Erythroblast (primary cell): Measurements from ENCODE around the gene PLOD1.
"Not testable (repeated sequence)": the region's sequence is repeated elsewhere in the genome, so short reads cannot be mapped to it uniquely, and the experiment has no call there.

ENCODE experiments used
- DNase-seq, 2 experiments: peaks; one replicate each; lab custom pipeline; 2025; lab: John Stamatoyannopoulos, UW
- GATA1 ChIP-seq: IDR thresholded peaks from 2 replicates; pipeline ENCODE4 v1.6.1; 2011; ENCODE audit warnings: low read depth, mild to moderate bottlenecking, control low read depth, low read length, moderate library complexity
- POLR2A ChIP-seq: IDR thresholded peaks from 2 replicates; pipeline ENCODE4 v1.6.1; 2011; ENCODE audit warnings: mild to moderate bottlenecking, low read length

Gene PLOD1

GRCh38 chr1:11904978-11905377 is 29.5 kb upstream of the PLOD1 start:
- TF ChIP-seq GATA1 (no peak), POLR2A (no peak)
- no peak for DNase-seq

- DNase-seq = no peak
- TF ChIP-seq GATA1 (no peak), POLR2A (no peak)
Observed at GRCh38 chr1:11906870-11907269, 27.6 kb upstream of the PLOD1 start.

- TF ChIP-seq POLR2A (no peak), GATA1 (no peak)
Observed at GRCh38 chr1:11907275-11908094, 27.0 kb upstream of the PLOD1 start.

GRCh38 chr1:11908095-11908675 is 26.3 kb upstream of the PLOD1 start:
- DNase-seq = peak; percentile 95
- TF ChIP-seq GATA1 (no peak), POLR2A (peak; percentile 100)

More at GRCh38 chr1:11907275-11908094, 27.0 kb upstream of the PLOD1 start:
- peak; percentile 97 for DNase-seq

- peak in 1 of 2 experiments; percentile 16 for DNase-seq
Observed at GRCh38 chr1:11910914-11911228, 23.6 kb upstream of the PLOD1 start.

- no peak for TF ChIP-seq POLR2A
- TF ChIP-seq GATA1 = no peak
- DNase-seq = no peak
Observed at GRCh38 chr1:11912000-11912399, 22.5 kb upstream of the PLOD1 start.

GRCh38 chr1:11912482-11913216 is 21.9 kb upstream of the PLOD1 start:
- DNase-seq = not testable (repeated sequence)

- DNase-seq = no peak
- TF ChIP-seq GATA1 = no peak
- no peak for TF ChIP-seq POLR2A
Observed at GRCh38 chr1:11913291-11913690, 21.2 kb upstream of the PLOD1 start.

GRCh38 chr1:11914024-11914423 is 20.5 kb upstream of the PLOD1 start:
- DNase-seq = no peak
- TF ChIP-seq POLR2A (no peak), GATA1 (no peak)

GRCh38 chr1:11918799-11919519 is 15.6 kb upstream of the PLOD1 start:
- no peak for DNase-seq
- TF ChIP-seq POLR2A = no peak
- no peak for TF ChIP-seq GATA1

GRCh38 chr1:11919621-11920020 is 14.9 kb upstream of the PLOD1 start:
- TF ChIP-seq POLR2A (no peak), GATA1 (no peak)
- DNase-seq = no peak

GRCh38 chr1:11920239-11920903 is 14.1 kb upstream of the PLOD1 start:
- TF ChIP-seq GATA1 (no peak), POLR2A (no peak)
- no peak for DNase-seq

- DNase-seq = no peak
- no peak for TF ChIP-seq POLR2A
- no peak for TF ChIP-seq GATA1
Observed at GRCh38 chr1:11921022-11921421, 13.5 kb upstream of the PLOD1 start.
